K562 (cell line): ENCODE results near the gene CEP68. TPM values are rescaled to one million over a fixed set of nuclear protein-coding genes. Genes with fewer than 3 reads are reported as not detected.

Source experiments
- AFF4 ChIP-seq: sonication (generic); formaldehyde crosslinking; IDR thresholded peaks from 2 replicates; pipeline ENCODE4 v1.8.0; 2023; ENCODE audit warnings: mild to moderate bottlenecking, missing genetic modification reagents
- CHD2 ChIP-seq: IDR thresholded peaks from 2 replicates; pipeline ENCODE4 v1.6.1; 2011; ENCODE audit warnings: low read depth, low read length
- GABPB1 ChIP-seq: sonication (generic); formaldehyde crosslinking; IDR thresholded peaks from 2 replicates; pipeline ENCODE4 v1.8.0; 2022; ENCODE audit warnings: mild to moderate bottlenecking, missing genetic modification reagents
- HNRNPL ChIP-seq: fragments of 200-400 bp; formaldehyde crosslinking; IDR thresholded peaks from 2 replicates; pipeline ENCODE4 v1.6.1; 2017; ENCODE audit warnings: low read depth, mild to moderate bottlenecking, low read length
- polyA plus RNA-seq, 8 experiments: library from polyadenylated mRNA; depleted of rRNA in 4 of 8; stranded (reverse) in 5 of 8; unstranded in 3 of 8; fragments of >200 nt; fragmentation: Nextera tagmentation in 2 of 8; fragmentation: Illumina TruSeq in 1 of 8; extraction: Ambion mirVana in 2 of 8; extraction: Trizol in 1 of 8; gene quantifications; 2 replicates each; pipeline versions ENCODE4 v1.2.1 to v1.2.3, GENCODE V29; 2011 to 2014; ENCODE audit warnings: inconsistent platforms in 1 of 8, missing spikeins in 1 of 8
- total RNA-seq, 7 experiments: library from RNA; depleted of rRNA in 6 of 7; stranded (reverse); fragments of >200 nt in 6 of 7; fragmentation: Illumina TruSeq in 2 of 7; extraction: Trizol in 2 of 7; gene quantifications; 2 replicates each; pipeline versions ENCODE4 v1.2.1 to v1.2.3, GENCODE V29; 2011 to 2021; ENCODE audit warnings: low replicate concordance in 1 of 7
- TF ChIP-seq, protein P1 (sequence below): fragments of 450-650 bp; IDR thresholded peaks from 2 replicates; pipeline ENCODE4 v1.6.1; 2016; ENCODE audit warnings: mild to moderate bottlenecking, moderate library complexity

Gene CEP68
- total and polyA plus RNA-seq, 9 of the 15 experiments (the other 6 are each of a cell fraction or from before 2014, with no cell fraction given) = 1.4 to 8.5 (median 5.2) TPM

GRCh38 chr2:65075605-65076344 lies 19.6 kb downstream of the CEP68 start (continued):
- no peak for TF ChIP-seq HNRNPL
- no peak for TF ChIP-seq GABPB1 (CRISPR knock-in tag)
- TF ChIP-seq CHD2 = no peak; the same call in 1 of the 2 replicates
- TF ChIP-seq, protein P1, sequence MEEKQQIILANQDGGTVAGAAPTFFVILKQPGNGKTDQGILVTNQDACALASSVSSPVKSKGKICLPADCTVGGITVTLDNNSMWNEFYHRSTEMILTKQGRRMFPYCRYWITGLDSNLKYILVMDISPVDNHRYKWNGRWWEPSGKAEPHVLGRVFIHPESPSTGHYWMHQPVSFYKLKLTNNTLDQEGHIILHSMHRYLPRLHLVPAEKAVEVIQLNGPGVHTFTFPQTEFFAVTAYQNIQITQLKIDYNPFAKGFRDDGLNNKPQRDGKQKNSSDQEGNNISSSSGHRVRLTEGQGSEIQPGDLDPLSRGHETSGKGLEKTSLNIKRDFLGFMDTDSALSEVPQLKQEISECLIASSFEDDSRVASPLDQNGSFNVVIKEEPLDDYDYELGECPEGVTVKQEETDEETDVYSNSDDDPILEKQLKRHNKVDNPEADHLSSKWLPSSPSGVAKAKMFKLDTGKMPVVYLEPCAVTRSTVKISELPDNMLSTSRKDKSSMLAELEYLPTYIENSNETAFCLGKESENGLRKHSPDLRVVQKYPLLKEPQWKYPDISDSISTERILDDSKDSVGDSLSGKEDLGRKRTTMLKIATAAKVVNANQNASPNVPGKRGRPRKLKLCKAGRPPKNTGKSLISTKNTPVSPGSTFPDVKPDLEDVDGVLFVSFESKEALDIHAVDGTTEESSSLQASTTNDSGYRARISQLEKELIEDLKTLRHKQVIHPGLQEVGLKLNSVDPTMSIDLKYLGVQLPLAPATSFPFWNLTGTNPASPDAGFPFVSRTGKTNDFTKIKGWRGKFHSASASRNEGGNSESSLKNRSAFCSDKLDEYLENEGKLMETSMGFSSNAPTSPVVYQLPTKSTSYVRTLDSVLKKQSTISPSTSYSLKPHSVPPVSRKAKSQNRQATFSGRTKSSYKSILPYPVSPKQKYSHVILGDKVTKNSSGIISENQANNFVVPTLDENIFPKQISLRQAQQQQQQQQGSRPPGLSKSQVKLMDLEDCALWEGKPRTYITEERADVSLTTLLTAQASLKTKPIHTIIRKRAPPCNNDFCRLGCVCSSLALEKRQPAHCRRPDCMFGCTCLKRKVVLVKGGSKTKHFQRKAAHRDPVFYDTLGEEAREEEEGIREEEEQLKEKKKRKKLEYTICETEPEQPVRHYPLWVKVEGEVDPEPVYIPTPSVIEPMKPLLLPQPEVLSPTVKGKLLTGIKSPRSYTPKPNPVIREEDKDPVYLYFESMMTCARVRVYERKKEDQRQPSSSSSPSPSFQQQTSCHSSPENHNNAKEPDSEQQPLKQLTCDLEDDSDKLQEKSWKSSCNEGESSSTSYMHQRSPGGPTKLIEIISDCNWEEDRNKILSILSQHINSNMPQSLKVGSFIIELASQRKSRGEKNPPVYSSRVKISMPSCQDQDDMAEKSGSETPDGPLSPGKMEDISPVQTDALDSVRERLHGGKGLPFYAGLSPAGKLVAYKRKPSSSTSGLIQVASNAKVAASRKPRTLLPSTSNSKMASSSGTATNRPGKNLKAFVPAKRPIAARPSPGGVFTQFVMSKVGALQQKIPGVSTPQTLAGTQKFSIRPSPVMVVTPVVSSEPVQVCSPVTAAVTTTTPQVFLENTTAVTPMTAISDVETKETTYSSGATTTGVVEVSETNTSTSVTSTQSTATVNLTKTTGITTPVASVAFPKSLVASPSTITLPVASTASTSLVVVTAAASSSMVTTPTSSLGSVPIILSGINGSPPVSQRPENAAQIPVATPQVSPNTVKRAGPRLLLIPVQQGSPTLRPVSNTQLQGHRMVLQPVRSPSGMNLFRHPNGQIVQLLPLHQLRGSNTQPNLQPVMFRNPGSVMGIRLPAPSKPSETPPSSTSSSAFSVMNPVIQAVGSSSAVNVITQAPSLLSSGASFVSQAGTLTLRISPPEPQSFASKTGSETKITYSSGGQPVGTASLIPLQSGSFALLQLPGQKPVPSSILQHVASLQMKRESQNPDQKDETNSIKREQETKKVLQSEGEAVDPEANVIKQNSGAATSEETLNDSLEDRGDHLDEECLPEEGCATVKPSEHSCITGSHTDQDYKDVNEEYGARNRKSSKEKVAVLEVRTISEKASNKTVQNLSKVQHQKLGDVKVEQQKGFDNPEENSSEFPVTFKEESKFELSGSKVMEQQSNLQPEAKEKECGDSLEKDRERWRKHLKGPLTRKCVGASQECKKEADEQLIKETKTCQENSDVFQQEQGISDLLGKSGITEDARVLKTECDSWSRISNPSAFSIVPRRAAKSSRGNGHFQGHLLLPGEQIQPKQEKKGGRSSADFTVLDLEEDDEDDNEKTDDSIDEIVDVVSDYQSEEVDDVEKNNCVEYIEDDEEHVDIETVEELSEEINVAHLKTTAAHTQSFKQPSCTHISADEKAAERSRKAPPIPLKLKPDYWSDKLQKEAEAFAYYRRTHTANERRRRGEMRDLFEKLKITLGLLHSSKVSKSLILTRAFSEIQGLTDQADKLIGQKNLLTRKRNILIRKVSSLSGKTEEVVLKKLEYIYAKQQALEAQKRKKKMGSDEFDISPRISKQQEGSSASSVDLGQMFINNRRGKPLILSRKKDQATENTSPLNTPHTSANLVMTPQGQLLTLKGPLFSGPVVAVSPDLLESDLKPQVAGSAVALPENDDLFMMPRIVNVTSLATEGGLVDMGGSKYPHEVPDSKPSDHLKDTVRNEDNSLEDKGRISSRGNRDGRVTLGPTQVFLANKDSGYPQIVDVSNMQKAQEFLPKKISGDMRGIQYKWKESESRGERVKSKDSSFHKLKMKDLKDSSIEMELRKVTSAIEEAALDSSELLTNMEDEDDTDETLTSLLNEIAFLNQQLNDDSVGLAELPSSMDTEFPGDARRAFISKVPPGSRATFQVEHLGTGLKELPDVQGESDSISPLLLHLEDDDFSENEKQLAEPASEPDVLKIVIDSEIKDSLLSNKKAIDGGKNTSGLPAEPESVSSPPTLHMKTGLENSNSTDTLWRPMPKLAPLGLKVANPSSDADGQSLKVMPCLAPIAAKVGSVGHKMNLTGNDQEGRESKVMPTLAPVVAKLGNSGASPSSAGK = no peak
- TF ChIP-seq AFF4 (CRISPR knock-in tag) = no peak
